Psoas muscle (tissue), 8 donors: ENCODE data around the gene LEMD1. TPM values are rescaled to one million over a fixed set of nuclear protein-coding genes. Genes with fewer than 3 reads are reported as not detected.
"Not testable (repeated sequence)": the region's sequence is repeated elsewhere in the genome, so short reads cannot be mapped to it uniquely, and the experiment has no call there.

Experiments used
- ATAC-seq, 4 donors: fragments of 200-7000 bp; cut with Tn5 transposase; one replicate each; pipeline ENCODE4 v1.9.1; 2020; ENCODE audit warnings: moderate library complexity in 3 of 4, mild to moderate bottlenecking in 2 of 4
- DNase-seq, 2 donors: peaks; one replicate each; pipeline ENCODE4 v3.0.0-alpha.2; 2020
- H3K27ac ChIP-seq: fragments of 200-600 bp; one replicate; pipeline ENCODE4 v1.8.0; 2022
- H3K27me3 ChIP-seq, 3 donors: fragments of 200-600 bp in 1 of 3; one replicate each; pipeline versions ENCODE4 v1.6.1 to v1.8.0; 2013 to 2022; ENCODE audit warnings: low read length in 2 of 3, mild to moderate bottlenecking in 2 of 3, moderate library complexity in 1 of 3; ENCODE audit not compliant: insufficient read depth in 3 of 3
- H3K36me3 ChIP-seq, 2 donors: fragments of 200-600 bp in 1 of 2; one replicate each; pipeline versions ENCODE4 v1.6.1 to v1.8.0; 2013 to 2022; ENCODE audit warnings: low read depth in 1 of 2, mild to moderate bottlenecking in 1 of 2, moderate library complexity in 1 of 2; ENCODE audit not compliant: insufficient read depth in 1 of 2
- H3K4me1 ChIP-seq: fragments of 200-600 bp; one replicate; pipeline ENCODE4 v1.8.0; 2022
- H3K4me3 ChIP-seq: fragments of 200-600 bp; one replicate; pipeline ENCODE4 v1.8.0; 2022; ENCODE audit warnings: mild to moderate bottlenecking
- H3K9me3 ChIP-seq: fragments of 200-600 bp; one replicate; pipeline ENCODE4 v1.8.0; 2022
- WGBS, 3 donors: extraction: QIAGEN DNeasy Blood & Tissue Kit; methylation state at CpG; one replicate each; pipeline versions ENCODE4 v1.1.6 to v1.1.7; 2013; 5-methylcytosine and 5-hydroxymethylcytosine counted together
- intact Hi-C, 2 donors: fragments of 100-400 bp; cut with DNase I; formaldehyde crosslinking; loops; one replicate each; pipeline versions ENCODE4 v1.11.0 to v1.14.2; 2022
- polyA plus RNA-seq, 3 donors: library from polyadenylated mRNA; stranded (reverse); fragments of 200-250 nt; gene quantifications; one replicate each; pipeline ENCODE4 v1.2.3, GENCODE V29; 2013
- total RNA-seq, 4 donors: library from RNA; stranded (reverse); fragmentation: NEBNext Ultra II Directional in 2 of 4; extraction: Animal tissue kit (Norgen Biotek cat#: 25700) in 2 of 4; gene quantifications; one replicate each; pipeline versions ENCODE4 v1.2.1 to v1.2.4, GENCODE V29; 2021 to 2023
- TF ChIP-seq, protein P1 (sequence below): fragments of 200-600 bp; IDR thresholded peaks from one replicate; pipeline ENCODE4 v1.8.0; 2022; ENCODE audit warnings: antibody characterized with exemption
- donor health status: healthy with polysubstance abuse.
- donor health status: DM: no; HTN: no; CAD: no; lungs with moderate emphysema.
- donor health status: Bipolar disorder and iron deficiency.
- donor health status: healthy.
- donor health status: DM: yes; HTN: yes; CAD: no.
- donor health status: DM: no; HTN: no; CAD: no.
- donor health status: DM: no; HTN: no; CAD: no.
- donor health status: DM: yes; HTN: yes; CAD: no.

LEMD1 gene
- total and polyA plus RNA-seq, 7 donors: not detected

DNA sequence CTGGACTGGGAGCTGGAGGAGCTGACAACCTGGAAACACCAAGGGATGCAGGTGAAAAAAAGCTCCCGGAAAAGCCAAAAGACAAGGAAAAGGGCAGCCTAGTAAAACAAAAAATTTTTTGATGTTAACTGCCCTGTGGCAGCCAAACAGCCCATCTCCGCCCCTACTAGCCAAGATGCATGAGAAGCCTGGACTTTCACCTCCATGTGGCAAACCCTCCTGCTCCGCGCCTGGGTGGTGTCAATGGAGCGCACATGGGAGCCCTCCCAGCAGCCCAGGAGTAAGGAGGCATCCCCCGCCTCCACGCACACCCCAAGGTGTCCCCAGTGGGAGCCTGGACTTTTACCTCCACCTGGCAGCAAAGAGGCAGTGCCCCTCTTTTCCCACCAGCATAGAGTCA lies 30.5 kb downstream of the LEMD1 start:
- TF ChIP-seq, protein P1, sequence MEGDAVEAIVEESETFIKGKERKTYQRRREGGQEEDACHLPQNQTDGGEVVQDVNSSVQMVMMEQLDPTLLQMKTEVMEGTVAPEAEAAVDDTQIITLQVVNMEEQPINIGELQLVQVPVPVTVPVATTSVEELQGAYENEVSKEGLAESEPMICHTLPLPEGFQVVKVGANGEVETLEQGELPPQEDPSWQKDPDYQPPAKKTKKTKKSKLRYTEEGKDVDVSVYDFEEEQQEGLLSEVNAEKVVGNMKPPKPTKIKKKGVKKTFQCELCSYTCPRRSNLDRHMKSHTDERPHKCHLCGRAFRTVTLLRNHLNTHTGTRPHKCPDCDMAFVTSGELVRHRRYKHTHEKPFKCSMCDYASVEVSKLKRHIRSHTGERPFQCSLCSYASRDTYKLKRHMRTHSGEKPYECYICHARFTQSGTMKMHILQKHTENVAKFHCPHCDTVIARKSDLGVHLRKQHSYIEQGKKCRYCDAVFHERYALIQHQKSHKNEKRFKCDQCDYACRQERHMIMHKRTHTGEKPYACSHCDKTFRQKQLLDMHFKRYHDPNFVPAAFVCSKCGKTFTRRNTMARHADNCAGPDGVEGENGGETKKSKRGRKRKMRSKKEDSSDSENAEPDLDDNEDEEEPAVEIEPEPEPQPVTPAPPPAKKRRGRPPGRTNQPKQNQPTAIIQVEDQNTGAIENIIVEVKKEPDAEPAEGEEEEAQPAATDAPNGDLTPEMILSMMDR: no peak
- no peak overlapping the region for H3K27ac ChIP-seq
- H3K9me3 ChIP-seq: no peaks in the 10 kb centered on the region
- no peak overlapping the region for H3K4me3 ChIP-seq
- intact Hi-C loops: no loop called here
- H3K27me3 ChIP-seq: peaks cover 0 to 11% (median 2%) of the 10 kb centered on the region in 3 donors
- H3K36me3 ChIP-seq: no peaks in the 10 kb centered on the region
- no peaks in the 10 kb centered on the region for H3K4me1 ChIP-seq
- DNase-seq (no peak), ATAC-seq (no peak)
- WGBS, 3 donors: 82 to 94% (median 89%) methylated on average over 7 of the region's 7 CpGs

DNA sequence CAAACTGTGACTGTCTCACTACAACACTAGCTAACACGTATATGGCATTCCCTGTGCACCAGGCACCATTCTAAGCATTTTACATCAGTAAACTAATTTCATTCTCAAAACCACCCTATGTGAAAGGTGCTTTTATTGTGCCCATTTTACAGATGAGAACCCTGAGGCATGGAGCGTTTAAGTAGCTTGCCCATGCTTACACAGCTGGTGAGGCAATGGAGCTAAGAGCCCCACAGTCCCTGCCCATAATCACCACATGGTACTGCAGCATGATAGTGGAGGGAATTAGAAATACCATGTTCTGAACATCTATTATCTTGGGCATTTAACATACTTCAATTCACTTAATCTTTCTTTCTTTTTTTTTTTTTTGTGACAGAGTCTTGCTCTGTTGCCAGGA lies 34.0 kb downstream of the LEMD1 start:
- TF ChIP-seq, protein P1: no peak
- no peak for ATAC-seq
- intact Hi-C loops: no loop called here

DNA sequence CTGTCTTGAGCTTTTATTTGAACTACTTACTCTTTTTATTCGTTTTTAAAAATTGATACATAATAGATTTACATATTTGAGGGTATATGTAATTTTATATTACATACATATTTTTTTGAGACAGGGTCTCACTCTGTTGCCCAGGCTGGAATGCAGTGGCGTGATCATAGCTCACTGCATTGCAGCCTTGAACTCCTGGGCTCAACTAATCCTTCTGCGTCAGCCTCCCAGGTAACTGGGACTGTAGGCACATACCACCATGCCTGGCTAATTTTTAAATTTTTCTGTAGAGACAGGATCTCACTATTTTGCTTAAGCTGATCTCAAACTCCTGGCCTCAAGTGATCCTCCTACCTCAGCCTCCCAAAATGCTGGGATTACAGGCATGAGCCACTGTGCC lies 38.9 kb downstream of the LEMD1 start:
- H3K4me3 ChIP-seq, H3K27ac ChIP-seq, ATAC-seq, H3K36me3 ChIP-seq, DNase-seq, H3K4me1 ChIP-seq, H3K9me3 ChIP-seq, intact Hi-C loops: not testable (repeated sequence)
- peaks cover 0 to 31% (median 3%) of the 10 kb centered on the region in 3 donors for H3K27me3 ChIP-seq
- 86 to 93% (median 87%) methylated on average over 3 of the region's 3 CpGs for WGBS, 3 donors

More for the DNA sequence above, 34.0 kb downstream of the LEMD1 start:
- WGBS, 3 donors: 90 to 94% (median 92%) methylated on average over 2 of the region's 2 CpGs
- Histone ChIP-seq H3K9me3 (no peaks in the 10 kb centered on the region), H3K4me3 (no peak overlapping the region), H3K27ac (no peak overlapping the region), H3K4me1 (no peaks in the 10 kb centered on the region), H3K36me3 (no peaks in the 10 kb centered on the region), H3K27me3 (peaks cover 0 to 11% (median 2%) of the 10 kb centered on the region in 3 donors)
- no peak for DNase-seq

DNA sequence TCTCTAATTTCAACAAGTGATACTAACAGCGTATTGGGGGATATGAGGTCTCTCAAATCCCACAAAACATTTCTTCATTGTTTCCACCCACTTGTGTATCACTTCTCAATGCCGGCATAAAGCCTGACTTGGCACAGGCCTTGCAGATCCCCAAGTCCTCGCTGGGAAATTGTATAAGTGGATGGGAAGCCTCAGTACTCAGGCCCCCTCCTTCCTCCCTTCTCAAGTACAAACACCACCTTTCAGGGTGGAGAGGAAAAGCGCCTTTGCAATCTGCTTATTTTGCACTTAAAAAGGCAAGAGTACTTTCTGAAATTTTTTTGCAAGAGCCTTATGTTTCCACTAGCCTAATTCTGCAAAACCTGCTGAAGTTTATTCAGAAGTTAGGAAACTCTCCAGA lies 39.3 kb downstream of the LEMD1 start:
- H3K4me1 ChIP-seq: no peaks in the 10 kb centered on the region
- H3K27me3 ChIP-seq: peaks cover 0 to 35% (median 3%) of the 10 kb centered on the region in 3 donors
- no peak for ATAC-seq
- intact Hi-C loops: no loop called here
- no peak overlapping the region for H3K27ac ChIP-seq
- no peaks in the 10 kb centered on the region for H3K9me3 ChIP-seq
- no peak for DNase-seq
- no peak overlapping the region for H3K4me3 ChIP-seq
- 77 to 78% (median 77%) methylated on average over 4 of the region's 4 CpGs for WGBS, 3 donors
- TF ChIP-seq, protein P1: no peak
- H3K36me3 ChIP-seq: no peaks in the 10 kb centered on the region

DNA sequence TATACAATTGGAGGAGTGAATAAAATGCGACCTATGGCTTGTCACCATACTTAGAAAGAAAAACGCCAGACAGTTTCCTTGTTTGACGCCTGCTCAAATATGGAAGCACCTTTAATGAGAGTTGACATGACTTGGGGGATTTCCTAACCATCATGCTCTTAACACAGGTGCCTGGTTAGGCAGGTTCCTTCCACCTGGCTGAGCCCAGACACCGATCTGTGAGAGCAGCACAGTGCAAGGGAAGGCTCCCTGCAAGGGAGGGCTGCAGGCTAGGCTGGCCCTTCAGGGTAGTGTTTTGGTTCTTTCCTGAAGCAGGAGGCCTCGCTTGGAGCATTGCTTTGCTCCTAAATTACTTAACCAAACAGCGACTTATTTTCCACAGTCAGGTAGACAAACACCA lies 40.6 kb downstream of the LEMD1 start:
- H3K4me3 ChIP-seq: no peak overlapping the region
- 91 to 93% (median 93%) methylated on average over 6 of the region's 6 CpGs for WGBS, 3 donors
- peaks cover 0 to 35% (median 3%) of the 10 kb centered on the region in 3 donors for H3K27me3 ChIP-seq

More for the DNA sequence above, 40.6 kb downstream of the LEMD1 start:
- no peak for ATAC-seq
- Histone ChIP-seq H3K9me3 (no peaks in the 10 kb centered on the region), H3K36me3 (no peaks in the 10 kb centered on the region), H3K4me1 (no peaks in the 10 kb centered on the region), H3K27ac (no peak overlapping the region)
- intact Hi-C loops: no loop called here
- TF ChIP-seq, protein P1: no peak
- DNase-seq: no peak
